Suprapubic skin (tissue), 4 donors: ENCODE data around the gene TLR6. TPM values are rescaled to one million over a fixed set of nuclear protein-coding genes. Genes with fewer than 3 reads are reported as not detected.

Experiments used
- DNase-seq, 2 donors: peaks; one replicate each; pipeline ENCODE4 v3.0.0-alpha.2; 2019; ENCODE audit warnings: low spot score in 2 of 2
- H3K27ac ChIP-seq: fragments of 200-600 bp; sonication (generic); one replicate; pipeline ENCODE4 v1.5.1; 2019
- H3K27me3 ChIP-seq: fragments of 200-600 bp; sonication (generic); one replicate; pipeline ENCODE4 v1.5.1; 2019
- H3K36me3 ChIP-seq: fragments of 200-600 bp; sonication (generic); one replicate; pipeline ENCODE4 v1.5.1; 2019
- H3K4me1 ChIP-seq: fragments of 200-600 bp; sonication (generic); one replicate; pipeline ENCODE4 v1.5.1; 2019
- H3K4me3 ChIP-seq: fragments of 200-600 bp; sonication (generic); one replicate; pipeline ENCODE4 v1.5.1; 2019; ENCODE audit warnings: mild to moderate bottlenecking
- H3K9me3 ChIP-seq: fragments of 200-600 bp; sonication (generic); one replicate; pipeline ENCODE4 v1.5.1; 2019
- EP300 ChIP-seq: sonication (generic); formaldehyde crosslinking; IDR thresholded peaks from one replicate; pipeline ENCODE4 v1.6.1; 2017; ENCODE audit warnings: antibody characterized with exemption
- POLR2A ChIP-seq, 2 donors: fragments of 450-650 bp; IDR thresholded peaks; one replicate each; pipeline ENCODE4 v1.6.1; 2017; ENCODE audit warnings: antibody characterized with exemption in 2 of 2, mild to moderate bottlenecking in 2 of 2, moderate library complexity in 2 of 2
- POLR2AphosphoS5 ChIP-seq, 3 donors: sonication (generic); formaldehyde crosslinking; IDR thresholded peaks; one replicate each; pipeline ENCODE4 v1.6.1; 2017; ENCODE audit warnings: antibody characterized with exemption in 3 of 3
- WGBS: methylation state at CpG from one replicate; pipeline ENCODE4 v1.1.5; 2018; 5-methylcytosine and 5-hydroxymethylcytosine counted together
- total RNA-seq, 4 donors: library from RNA; depleted of rRNA; stranded (reverse); fragments of >200 nt; gene quantifications; one replicate each; pipeline ENCODE4 v1.1.0, GENCODE V29; 2016
- TF ChIP-seq, protein P1 (sequence below), 2 donors: fragments of 200-600 bp in 1 of 2; fragments of 450-650 bp in 1 of 2; sonication (generic) in 1 of 2; IDR thresholded peaks; one replicate each; pipeline ENCODE4 v1.5.1; 2016 to 2019; ENCODE audit warnings: antibody characterized with exemption in 2 of 2, mild to moderate bottlenecking in 1 of 2, moderate library complexity in 1 of 2

Gene TLR6
- total RNA-seq, 4 donors from 2014 or later, result 2.1 to 6.4 (median 2.5) TPM

DNA sequence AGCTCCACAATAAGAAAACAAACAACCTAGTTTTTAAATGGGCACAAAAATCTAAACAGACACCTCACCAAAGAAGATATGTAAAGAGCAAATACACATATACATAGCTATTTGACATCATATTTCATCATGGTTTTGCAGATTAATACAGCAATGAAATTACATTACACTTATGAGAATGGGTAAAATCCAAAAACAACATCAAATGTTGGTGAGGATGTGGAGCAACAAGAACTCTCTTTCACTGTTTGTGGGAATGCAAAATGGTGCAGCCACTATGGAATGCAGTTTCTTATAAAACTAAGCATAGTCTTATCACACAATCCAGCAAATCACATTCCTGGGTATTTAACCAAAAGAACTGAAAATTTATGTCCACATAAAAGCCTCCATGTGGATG lies 25.0 kb downstream of the TLR6 start:
- no peaks in the 10 kb centered on the region for H3K27me3 ChIP-seq
- no peak overlapping the region for H3K4me3 ChIP-seq
- H3K9me3 ChIP-seq, result peaks cover 9% of the 10 kb centered on the region
- no peak for DNase-seq
- H3K36me3 ChIP-seq, result no peaks in the 10 kb centered on the region
- no peaks in the 10 kb centered on the region for H3K4me1 ChIP-seq
- no peak for TF ChIP-seq POLR2AphosphoS5 (IDR thresholded peaks at IDR 0.05)
- no peak for TF ChIP-seq POLR2A (IDR thresholded peaks at IDR 0.05)
- no peak for TF ChIP-seq EP300
- TF ChIP-seq, protein P1, sequence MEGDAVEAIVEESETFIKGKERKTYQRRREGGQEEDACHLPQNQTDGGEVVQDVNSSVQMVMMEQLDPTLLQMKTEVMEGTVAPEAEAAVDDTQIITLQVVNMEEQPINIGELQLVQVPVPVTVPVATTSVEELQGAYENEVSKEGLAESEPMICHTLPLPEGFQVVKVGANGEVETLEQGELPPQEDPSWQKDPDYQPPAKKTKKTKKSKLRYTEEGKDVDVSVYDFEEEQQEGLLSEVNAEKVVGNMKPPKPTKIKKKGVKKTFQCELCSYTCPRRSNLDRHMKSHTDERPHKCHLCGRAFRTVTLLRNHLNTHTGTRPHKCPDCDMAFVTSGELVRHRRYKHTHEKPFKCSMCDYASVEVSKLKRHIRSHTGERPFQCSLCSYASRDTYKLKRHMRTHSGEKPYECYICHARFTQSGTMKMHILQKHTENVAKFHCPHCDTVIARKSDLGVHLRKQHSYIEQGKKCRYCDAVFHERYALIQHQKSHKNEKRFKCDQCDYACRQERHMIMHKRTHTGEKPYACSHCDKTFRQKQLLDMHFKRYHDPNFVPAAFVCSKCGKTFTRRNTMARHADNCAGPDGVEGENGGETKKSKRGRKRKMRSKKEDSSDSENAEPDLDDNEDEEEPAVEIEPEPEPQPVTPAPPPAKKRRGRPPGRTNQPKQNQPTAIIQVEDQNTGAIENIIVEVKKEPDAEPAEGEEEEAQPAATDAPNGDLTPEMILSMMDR (IDR thresholded peaks at IDR 0.05), result no peak
- H3K27ac ChIP-seq, result no peak overlapping the region

DNA sequence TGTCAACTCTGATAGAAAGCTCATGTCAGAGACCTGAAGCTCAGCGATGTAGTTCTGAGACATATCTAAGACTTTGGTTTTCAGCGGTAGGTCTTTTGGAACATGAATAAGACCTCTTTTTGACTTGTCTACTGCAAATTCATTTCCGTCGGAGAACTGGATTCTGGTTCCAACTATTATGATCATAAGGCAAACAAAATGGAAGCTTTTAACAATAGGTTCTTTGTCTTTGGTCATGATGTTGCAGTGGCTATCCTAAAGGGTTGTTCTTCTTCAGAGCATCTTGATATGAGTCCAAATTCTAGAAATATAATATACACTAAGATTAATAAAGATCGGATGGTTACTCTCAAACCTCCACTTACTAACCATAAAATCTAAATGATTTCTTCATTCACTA lies 27.4 kb downstream of the TLR6 start:
- Histone ChIP-seq H3K4me1 (no peaks in the 10 kb centered on the region), H3K27ac (no peak overlapping the region), H3K27me3 (no peaks in the 10 kb centered on the region), H3K36me3 (no peaks in the 10 kb centered on the region), H3K4me3 (no peak overlapping the region), H3K9me3 (no peaks in the 10 kb centered on the region)
- 84% methylated on average over 5 of the region's 5 CpGs for WGBS
- DNase-seq, result no peak
- TF ChIP-seq EP300 (no peak), POLR2A (IDR thresholded peaks at IDR 0.05) (no peak), POLR2AphosphoS5 (IDR thresholded peaks at IDR 0.05) (no peak)
- TF ChIP-seq, protein P1 (IDR thresholded peaks at IDR 0.05), result no peak

DNA sequence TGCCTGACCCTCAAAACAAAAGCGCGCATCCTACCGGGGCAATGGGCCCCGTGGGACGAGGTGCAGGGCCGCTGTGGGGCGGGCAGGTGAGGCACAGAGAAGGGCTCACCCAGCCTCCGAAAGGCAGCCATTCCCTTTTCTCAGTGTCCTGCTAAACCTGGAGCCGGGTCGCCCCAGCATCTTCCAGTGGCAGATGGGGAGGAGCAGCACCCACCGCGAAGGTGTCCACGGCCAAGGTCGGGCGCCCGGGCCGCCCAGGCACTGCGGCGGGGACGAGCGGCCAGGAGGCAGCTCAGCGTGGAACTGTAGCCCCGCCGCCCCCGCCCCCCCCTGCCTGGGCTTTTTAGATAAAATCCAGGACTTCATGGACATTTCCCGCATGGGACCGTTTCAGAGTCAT lies 32.9 kb downstream of the TLR6 start:
- Histone ChIP-seq H3K36me3 (no peaks in the 10 kb centered on the region), H3K27ac (no peak overlapping the region), H3K4me1 (peaks cover 8% of the 10 kb centered on the region), H3K9me3 (no peaks in the 10 kb centered on the region), H3K4me3 (no peak overlapping the region), H3K27me3 (no peaks in the 10 kb centered on the region)
- WGBS, result 90% methylated on average over 21 of the region's 27 CpGs
- TF ChIP-seq POLR2AphosphoS5 (IDR thresholded peaks at IDR 0.05) (no peak), EP300 (no peak), POLR2A (IDR thresholded peaks at IDR 0.05) (no peak)
- TF ChIP-seq, protein P1 (IDR thresholded peaks at IDR 0.05), result no peak
- DNase-seq, result no peak

DNA sequence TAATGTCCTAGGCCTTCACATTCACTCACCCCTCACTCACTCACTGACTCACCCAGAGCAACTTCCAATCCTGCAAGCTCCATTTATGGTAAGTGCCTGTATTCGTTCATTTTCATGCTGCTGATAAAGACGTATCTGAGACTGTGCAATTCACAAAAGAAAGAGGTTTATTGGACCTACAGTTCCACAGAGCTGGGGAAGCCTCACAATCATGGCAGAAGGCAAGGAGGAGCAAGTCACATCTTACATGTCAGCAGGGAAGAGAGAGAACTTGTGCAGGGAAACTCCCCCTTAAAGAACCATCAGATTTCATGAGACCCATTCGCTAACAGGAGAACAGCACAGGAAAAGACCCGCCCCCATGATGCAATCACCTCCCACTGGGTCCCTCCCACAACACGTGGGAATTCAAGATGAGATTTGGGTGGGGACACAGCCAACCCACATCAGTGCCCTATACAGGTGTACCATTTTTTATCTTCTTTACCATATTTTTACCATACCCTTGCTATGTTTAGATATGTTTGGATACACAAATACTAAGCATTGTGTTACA lies 33.8 kb downstream of the TLR6 start:
- H3K4me1 ChIP-seq, result peaks cover 8% of the 10 kb centered on the region
- no peak overlapping the region for H3K27ac ChIP-seq
- no peaks in the 10 kb centered on the region for H3K36me3 ChIP-seq
- no peaks in the 10 kb centered on the region for H3K9me3 ChIP-seq
- H3K4me3 ChIP-seq, result no peak overlapping the region
- 85% methylated on average over 5 of the region's 5 CpGs for WGBS
- TF ChIP-seq POLR2A (IDR thresholded peaks at IDR 0.05), result no peak
- TF ChIP-seq, protein P1 (IDR thresholded peaks at IDR 0.05), result no peak
- TF ChIP-seq EP300, result no peak
- no peak for TF ChIP-seq POLR2AphosphoS5 (IDR thresholded peaks at IDR 0.05)
- H3K27me3 ChIP-seq, result no peaks in the 10 kb centered on the region
- DNase-seq, result no peak

DNA sequence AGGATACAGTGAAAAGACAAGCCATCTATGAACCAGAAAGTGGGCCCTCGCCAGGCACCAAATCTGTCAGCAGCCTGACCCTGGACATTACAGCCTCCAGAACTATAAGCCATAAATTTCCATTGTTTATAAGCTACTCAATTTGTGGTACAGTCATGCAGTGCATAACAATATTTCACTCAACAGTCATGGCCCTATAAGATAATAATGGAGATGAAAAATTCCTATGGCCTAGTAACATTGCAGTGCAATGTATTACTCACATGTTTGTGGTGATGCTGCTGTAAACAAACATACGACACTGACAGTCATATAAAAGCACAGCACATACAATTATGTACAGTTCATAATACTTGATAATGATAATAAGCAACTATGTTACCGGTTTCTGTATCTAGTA lies 34.9 kb downstream of the TLR6 start:
- no peaks in the 10 kb centered on the region for H3K9me3 ChIP-seq
- TF ChIP-seq POLR2AphosphoS5 (IDR thresholded peaks at IDR 0.05), result no peak
- TF ChIP-seq EP300, result no peak
- no peak for TF ChIP-seq POLR2A (IDR thresholded peaks at IDR 0.05)
- TF ChIP-seq, protein P1 (IDR thresholded peaks at IDR 0.05), result no peak
- WGBS, result 92% methylated on average over 3 of the region's 3 CpGs

More for the DNA sequence above, 34.9 kb downstream of the TLR6 start:
- no peak for DNase-seq
- H3K27me3 ChIP-seq, result no peaks in the 10 kb centered on the region
- no peak overlapping the region for H3K4me3 ChIP-seq
- no peaks in the 10 kb centered on the region for H3K36me3 ChIP-seq
- H3K4me1 ChIP-seq, result peaks cover 8% of the 10 kb centered on the region
- no peak overlapping the region for H3K27ac ChIP-seq
